GM19193 (cell line): ENCODE results near the gene RRM2.

ENCODE experiments used
- POLR2A ChIP-seq: IDR thresholded peaks from 4 replicates; pipeline ENCODE4 v1.6.1; 2011; ENCODE audit not compliant: insufficient read depth, insufficient read length; ENCODE audit errors: extremely low read depth

Gene RRM2

DNA sequence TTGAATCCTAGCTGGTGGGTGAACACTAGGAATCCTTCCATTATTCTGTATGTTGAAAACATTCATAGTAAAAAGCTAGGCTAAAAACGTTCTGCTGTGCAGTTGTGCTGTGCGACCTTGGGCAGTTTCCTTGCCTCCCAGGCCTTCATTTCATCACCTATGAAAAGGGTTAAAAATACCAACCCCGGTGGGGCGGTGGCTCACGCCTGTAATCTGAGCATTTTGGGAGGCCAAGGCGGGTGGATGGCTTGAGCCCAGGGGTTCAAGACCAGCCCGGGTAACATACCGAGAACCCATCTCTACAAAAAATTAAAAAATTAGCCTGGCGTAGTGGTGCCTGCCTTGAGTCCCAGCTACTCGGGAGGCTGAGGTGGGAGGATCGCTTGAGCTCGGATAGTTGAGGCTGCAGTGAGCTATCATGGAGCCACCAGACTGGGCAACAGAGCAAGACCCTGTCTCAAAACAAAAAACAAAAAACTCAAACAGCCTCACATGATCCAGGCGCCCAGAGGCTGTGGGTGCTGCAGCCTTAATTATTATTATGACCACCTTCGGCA lies 2.9 kb upstream of the RRM2 start:
- no peak for TF ChIP-seq POLR2A

DNA sequence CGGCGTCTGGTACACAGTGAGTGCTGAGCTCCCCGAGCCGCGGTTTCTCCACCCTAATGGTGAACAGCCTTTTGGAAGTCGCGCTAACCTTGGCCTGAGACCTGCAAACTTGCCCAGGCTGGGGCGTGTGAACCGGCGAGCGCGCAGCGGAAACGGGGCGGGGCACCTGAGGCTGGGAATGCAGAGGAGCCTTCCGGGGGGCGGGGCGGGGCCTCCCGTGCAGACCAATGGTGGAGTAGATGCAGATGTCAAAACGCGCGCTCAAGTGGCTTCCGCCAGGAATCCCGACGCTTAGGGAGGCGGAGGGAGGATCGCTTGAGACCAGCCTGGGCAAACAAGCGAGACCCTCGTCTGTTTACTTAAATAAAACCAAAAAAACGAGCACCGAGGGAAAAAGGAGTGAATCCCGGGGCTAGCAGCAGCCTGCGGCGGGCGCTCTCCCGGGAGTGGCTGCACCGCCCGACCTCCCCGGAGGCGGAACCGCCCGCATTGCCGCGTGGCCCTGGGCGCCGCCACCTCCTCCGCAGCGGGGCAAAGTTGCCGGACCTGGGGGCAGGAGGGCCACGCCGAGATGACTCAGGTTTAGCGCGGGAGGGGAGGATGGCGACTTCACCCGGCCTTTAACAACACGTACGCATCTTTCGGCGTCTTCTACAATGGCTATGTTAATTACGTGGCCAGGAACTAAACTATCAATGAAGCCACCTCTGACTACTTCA lies 2.2 kb upstream of the RRM2 start:
- peak; percentile 87 for TF ChIP-seq POLR2A

DNA sequence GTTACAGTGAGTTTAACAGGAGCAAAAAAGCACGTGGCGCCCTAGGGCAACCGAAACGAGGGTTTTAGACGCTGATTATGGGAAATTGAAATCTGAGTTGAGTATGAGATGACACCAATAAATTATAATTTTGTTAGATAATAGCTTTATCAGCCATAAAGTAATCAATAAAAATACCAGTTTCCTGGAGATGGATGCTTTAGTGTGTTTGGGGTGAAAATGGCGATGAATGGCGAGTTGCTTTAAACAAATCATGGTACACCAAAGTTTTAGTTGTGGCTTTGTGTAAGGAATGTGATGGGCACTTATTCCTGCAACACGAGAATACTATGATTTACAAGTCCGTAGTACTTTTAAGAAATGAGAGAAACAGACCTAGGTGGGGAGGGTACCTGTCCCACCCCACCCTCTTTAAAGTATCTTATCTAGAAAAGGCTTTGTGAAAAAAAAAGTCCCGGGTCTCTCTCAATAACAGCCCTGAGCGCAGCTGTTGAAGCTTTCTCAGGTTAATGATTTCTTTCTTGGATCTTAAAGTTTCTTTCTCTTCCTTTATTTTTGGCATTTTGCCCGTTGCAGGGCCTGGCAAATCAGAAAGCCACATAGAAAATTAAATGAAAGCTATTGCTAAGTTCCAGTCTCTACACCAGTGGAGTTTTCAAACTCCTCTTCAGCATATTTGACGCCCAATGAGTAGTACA lies 1.5 kb upstream of the RRM2 start:
- no peak for TF ChIP-seq POLR2A

DNA sequence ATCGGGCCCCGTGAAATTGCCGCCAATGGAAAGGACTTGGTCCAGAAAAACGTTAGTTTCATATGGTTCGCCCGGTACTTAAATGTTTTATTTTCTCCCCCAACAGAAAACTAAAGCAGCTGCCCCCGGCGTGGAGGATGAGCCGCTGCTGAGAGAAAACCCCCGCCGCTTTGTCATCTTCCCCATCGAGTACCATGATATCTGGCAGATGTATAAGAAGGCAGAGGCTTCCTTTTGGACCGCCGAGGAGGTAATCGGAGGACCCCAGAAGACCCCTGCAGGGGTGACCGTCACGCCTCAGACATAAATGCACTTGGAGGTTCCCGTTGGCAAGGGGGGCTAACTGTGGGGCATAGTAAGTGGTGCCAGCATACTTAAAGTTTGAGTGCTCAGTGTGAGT lies 742 bp downstream of the RRM2 start:
- TF ChIP-seq POLR2A = no peak

DNA sequence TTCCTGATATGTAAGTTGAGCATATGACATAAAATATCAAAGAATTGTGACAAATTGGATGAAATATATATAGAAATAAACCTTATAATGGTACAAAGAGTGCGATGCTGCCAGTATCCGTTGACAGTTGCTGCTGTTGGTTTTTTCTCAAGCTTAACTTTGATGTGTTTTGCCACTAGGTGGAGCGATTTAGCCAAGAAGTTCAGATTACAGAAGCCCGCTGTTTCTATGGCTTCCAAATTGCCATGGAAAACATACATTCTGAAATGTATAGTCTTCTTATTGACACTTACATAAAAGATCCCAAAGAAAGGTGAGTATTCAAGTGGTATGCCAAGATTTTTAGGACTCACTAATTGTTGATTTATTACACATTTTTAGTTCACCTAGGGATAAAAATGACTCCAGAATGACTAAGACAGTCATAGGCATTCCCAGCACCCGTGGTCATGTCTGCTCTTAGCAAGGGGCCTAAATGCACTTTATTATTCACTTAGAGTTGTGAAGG lies 2.1 kb downstream of the RRM2 start:
- TF ChIP-seq POLR2A = no peak

DNA sequence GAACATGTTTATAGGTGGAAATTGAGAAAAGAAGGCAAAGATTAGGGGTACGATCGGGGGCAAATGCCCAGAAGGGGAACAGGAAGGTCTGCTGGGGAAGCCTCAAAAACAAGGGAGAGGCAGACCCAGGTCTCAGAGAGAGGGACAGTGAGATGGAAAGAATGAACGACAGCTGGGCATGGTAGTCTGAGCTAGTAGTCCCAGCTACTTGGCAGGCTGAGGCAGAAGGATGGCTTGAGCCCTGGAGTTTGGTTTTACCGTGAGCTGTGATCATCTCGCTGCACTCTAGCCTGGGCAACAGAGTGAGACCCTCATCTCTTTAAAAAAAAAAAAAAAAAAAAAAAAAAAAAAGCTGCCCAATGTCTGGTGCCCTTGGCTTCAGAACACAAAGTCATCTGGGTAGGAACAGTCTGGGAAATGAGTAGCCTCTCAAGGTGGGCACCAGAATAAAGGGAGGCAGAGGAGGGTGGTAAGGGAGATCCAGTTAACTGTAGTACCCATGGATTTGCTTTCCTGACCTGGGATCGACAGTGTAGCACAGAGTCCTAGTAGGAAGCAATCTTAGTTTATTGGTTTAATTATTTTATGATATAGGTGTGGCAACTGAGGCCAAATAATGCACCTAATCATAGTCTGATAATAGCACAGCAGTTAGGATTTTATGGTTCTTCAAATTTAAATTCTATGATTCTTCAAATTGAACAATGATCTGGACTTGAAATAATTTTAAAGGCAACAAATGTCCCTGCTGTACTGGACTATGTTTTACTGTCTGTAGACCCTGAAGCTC lies 3.5 kb downstream of the RRM2 start:
- TF ChIP-seq POLR2A = peak; percentile 8

DNA sequence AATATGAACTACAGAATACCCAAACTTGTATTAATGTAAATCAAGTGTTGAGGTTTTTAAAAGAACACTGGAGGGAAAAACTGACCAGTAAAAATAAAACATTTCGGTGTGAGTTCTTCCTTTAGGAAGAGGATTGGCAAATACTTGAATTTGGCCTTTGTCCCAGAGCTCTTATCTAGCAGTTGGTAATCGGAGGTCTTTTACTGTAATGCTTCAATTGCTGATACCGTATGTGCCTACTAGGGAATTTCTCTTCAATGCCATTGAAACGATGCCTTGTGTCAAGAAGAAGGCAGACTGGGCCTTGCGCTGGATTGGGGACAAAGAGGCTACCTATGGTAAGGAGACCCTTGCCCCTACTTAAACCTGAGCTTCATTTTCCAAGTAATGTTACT lies 4.1 kb downstream of the RRM2 start:
- TF ChIP-seq POLR2A = no peak

DNA sequence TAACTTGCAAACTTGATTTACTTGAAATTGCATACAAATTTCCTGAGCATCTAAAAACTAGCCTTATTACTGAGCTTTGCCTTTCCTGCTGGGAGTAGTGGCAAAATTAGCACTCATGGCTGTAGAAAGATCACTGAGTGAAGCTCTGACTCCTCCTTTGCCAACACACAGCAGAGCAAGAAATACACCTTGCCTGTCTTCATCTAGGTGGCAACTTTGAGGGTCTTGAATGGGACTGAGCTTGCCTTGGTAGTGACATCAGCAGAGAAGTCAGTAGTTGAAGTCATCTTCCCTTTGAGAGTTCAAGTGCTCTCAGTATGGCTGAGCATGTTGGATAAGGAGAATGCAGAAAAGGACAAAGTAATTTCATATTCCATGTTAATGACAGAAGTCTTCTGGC lies 5.9 kb downstream of the RRM2 start:
- TF ChIP-seq POLR2A = no peak

DNA sequence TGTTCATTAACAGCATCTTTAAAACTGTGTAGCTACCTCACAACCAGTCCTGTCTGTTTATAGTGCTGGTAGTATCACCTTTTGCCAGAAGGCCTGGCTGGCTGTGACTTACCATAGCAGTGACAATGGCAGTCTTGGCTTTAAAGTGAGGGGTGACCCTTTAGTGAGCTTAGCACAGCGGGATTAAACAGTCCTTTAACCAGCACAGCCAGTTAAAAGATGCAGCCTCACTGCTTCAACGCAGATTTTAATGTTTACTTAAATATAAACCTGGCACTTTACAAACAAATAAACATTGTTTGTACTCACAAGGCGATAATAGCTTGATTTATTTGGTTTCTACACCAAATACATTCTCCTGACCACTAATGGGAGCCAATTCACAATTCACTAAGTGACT lies 7.0 kb downstream of the RRM2 start:
- no peak for TF ChIP-seq POLR2A

DNA sequence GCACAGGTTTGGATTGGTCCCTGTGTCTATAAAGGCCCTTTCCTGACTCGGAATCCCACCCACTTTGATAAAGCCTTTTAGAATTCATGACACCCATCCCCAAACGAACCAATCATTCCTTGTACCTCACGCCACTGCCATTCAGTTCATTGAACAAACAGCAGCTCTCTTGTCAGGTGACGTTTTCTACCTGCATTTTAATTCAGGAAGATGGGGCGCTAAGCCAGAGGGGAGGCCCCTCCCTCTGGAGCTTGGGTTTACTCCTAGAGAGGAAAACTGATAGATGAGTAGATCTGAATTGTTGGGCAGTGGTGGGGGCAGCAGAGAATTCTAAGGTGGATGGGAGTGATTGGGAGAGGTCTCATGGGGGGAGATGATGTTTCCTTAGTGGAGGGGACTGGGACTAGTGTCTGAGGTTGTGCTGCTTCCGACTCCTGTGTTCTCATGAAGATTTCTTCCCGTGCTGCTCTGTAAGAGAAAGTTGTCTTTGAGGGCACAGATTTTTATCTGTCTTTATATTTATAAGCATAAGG lies 9.6 kb downstream of the RRM2 start:
- TF ChIP-seq POLR2A = peak; percentile 23

DNA sequence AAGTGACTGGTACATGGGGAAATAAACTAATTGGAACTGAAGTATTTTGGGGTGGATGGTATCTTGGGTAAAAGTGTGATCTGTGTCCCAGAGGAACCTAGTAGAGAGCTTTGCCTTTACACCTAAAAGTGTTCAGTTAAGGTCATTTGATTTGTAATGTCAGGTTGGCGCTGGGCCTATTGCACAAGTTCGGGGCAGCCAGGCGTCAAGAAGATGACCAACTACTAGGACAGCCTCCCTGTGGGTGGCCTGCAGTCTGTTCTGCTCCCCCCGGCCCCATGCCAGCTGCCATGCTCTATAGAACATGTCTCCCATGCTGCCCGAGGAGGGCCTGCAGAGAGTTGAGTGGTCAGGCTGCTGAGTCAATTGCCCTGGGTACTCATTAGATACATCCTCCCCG lies 10.1 kb downstream of the RRM2 start:
- TF ChIP-seq POLR2A = no peak

DNA sequence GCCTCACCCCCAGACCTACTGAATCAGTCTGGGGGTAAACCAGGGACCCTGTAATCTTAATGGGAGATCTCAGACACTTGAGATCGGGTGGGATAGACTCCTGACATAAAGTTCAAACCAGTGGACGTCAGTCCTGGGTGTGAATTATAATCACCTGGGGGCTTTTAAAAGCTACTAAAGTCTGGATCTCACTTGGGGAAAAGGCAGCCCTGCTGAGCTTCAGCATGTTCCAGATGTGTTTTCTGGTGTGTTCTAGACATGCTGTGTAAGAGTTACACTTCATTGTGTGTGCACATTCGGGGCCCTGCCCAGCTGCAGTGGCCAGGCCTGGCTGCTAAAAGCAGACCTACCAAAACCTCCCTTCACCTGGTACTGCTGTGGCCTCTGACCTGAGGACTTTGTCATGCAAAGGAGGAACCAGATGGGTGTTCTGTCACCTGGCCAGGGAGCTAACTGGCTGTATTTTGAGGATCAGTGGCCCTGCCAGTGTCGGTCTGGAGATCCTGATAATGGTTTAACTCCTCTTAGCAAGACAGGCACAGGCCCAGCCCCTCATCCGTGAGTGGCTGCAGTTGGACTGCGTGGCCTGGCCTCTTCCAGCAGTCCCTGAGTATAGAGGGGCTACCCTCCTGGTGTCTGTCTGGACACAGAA lies 10.6 kb downstream of the RRM2 start:
- TF ChIP-seq POLR2A = no peak

DNA sequence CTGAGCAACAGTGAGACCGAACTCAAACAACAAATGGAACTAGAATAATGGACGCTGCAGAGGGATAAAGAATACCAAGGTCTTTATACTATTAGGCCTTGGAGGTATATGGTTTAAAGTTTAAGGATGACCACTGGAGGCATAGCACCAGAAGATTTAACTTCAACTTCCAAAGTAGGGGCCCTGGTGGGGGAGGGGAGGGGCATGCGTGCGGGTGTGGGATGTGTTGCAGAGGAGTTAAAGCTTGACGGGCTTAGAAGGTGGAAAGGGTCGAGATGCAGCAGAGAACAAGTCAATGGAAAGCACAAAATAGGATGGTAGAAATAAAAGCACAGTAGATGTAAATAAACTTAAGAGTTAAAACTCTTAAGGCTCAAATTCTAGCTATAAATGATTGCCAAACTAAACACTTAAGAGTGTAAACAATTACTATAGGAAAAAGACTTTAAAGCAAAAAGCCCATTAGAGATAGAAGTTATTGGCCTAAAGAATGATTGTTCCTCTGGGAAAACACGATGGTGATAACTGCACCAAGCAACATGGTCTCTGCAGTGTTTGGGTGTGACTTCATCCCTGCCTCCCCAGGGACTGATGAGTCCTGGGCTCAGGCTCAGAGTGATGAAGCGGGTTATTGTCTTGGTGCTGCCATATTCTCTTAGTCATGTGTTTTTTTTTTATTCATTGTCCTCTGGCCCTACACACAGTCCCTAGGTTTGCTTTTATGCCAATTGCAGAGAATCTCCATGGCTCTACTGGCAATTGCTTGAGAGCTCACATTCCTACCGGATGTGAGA lies 13.0 kb downstream of the RRM2 start:
- TF ChIP-seq POLR2A = peak; percentile 30
